Measurements from ENCODE around the gene PAXX. TPM values are rescaled to one million over a fixed set of nuclear protein-coding genes. Genes with fewer than 3 reads are reported as not detected.
A peak's percentile ranks its signal among the peaks of the same experiment; 100 is the strongest.

Gene PAXX
- total and polyA plus RNA-seq, 9 of the 15 experiments (the other 6 are each of a cell fraction or from before 2014, with no cell fraction given) = 1.2 to 175 (median 38.5) TPM

- H3K27me3 ChIP-seq (ENCODE audit: control insufficient read depth in 2 of 2, insufficient read depth in 2 of 2, low read length in 2 of 2) = no peaks in the 10 kb centered on the region
- intact Hi-C loops (cut with micrococcal nuclease) = no loop called here
- no peaks in the 10 kb centered on the region for H4K20me1 ChIP-seq (replicated peaks; ENCODE audit: control insufficient read depth, insufficient read depth, low read length)
- ATAC-seq = no peak
- no peak overlapping the region for H3K27ac ChIP-seq (ENCODE audit: extremely low read depth, low read depth, low read length)
- TF ChIP-seq TARDBP (IDR thresholded peaks at IDR 0.05) (no peak), NR4A1 (CRISPR knock-in tag; IDR thresholded peaks at IDR 0.05) (no peak), NR4A1 (tag; IDR thresholded peaks at IDR 0.05) (no peak)
- FAIRE-seq = no peak
- H3K36me3 ChIP-seq (ENCODE audit: control insufficient read depth, insufficient read depth, low read length) = no peaks in the 10 kb centered on the region
- no peak for DNase-seq (ENCODE audit: extremely low read depth in 1 of 4, low spot score in 3 of 4)
- no peaks in the 10 kb centered on the region for H3K9me3 ChIP-seq (replicated peaks; ENCODE audit: control insufficient read depth, insufficient read depth, low read depth, low read length)
- ChIA-PET POLR2A (interaction anchor here (0.6 to 1.5 kb wide), 2 partner anchors 11 to 159 kb away, joined by 3 to 4 read pairs; no protein-coding TSS in a partner anchor), CTCF (ENCODE audit: low intra/inter-chr PET ratio) (no interaction called here)
- WGBS (ENCODE audit: insufficient coverage, low coverage, missing lambda C conversion rate) = 77% methylated on average over 12 of the region's 24 CpGs
- no peak overlapping the region for H3K4me2 ChIP-seq (ENCODE audit: insufficient read depth, low read length)
- H3K79me2 ChIP-seq (ENCODE audit: control insufficient read depth, insufficient read depth, low read length) = no peaks in the 10 kb centered on the region
- no peak overlapping the region for H3K4me3 ChIP-seq
- H2AFZ ChIP-seq (ENCODE audit: low read depth, low read length) = no peak overlapping the region
- H3K9me1 ChIP-seq (ENCODE audit: control insufficient read depth, insufficient read depth, low read length) = no peaks in the 10 kb centered on the region
- no TSS peak for BruUV-seq (replicated peaks)
- peaks cover 0 to 76% of the 10 kb centered on the region in 2 experiments; a peak in 2 of 5 replicates for H3K4me1 ChIP-seq (replicated peaks in 1 of 2; ENCODE audit: control insufficient read depth in 2 of 2, insufficient read depth in 2 of 2, low read length in 2 of 2)
- in situ Hi-C loops (cut with MboI) = no loop called here
- H3K9ac ChIP-seq (ENCODE audit: insufficient read depth in 1 of 2, low read depth in 2 of 2, low read length in 2 of 2) = no peak overlapping the region
Observed at GRCh38 chr9:137011156-137011555, 18.9 kb downstream of the PAXX start.

- H3K79me2 ChIP-seq (ENCODE audit: control insufficient read depth, insufficient read depth, low read length) = no peaks in the 10 kb centered on the region
- POLR2A ChIA-PET = interaction anchor here (0.6 to 0.7 kb wide), 2 partner anchors 86 to 160 kb away, joined by 3 read pairs; no protein-coding TSS in a partner anchor
- intact Hi-C loops (cut with micrococcal nuclease) (no loop called here), in situ Hi-C loops (cut with MboI) (no loop called here)
- TF ChIP-seq TSC22D4 (tag; IDR thresholded peaks at IDR 0.05) (no peak), PBX2 (CRISPR knock-in tag; IDR thresholded peaks at IDR 0.05; ENCODE audit: low read depth) (no peak), PBX2 (tag; conservative IDR thresholded peaks at IDR 0.05; ENCODE audit: low read depth) (no peak), PURB (CRISPR knock-in tag; IDR thresholded peaks at IDR 0.05; ENCODE audit: low read depth) (no peak), TCF7L2 (IDR thresholded peaks at IDR 0.05; ENCODE audit: low read depth, low read length) (no peak), ZNF184 (CRISPR knock-in tag; IDR thresholded peaks at IDR 0.05) (no peak), RBM39 (optimal IDR thresholded peaks at IDR 0.05; ENCODE audit: low read depth, low read length) (no peak), MEF2A (IDR thresholded peaks at IDR 0.05; ENCODE audit: control insufficient read depth, low read depth, low read length) (no peak), ZFP36 (IDR thresholded peaks at IDR 0.05; ENCODE audit: low read depth, low read length, partially characterized antibody) (no peak), MCM2 (IDR thresholded peaks at IDR 0.05; ENCODE audit: low read depth) (no peak)
- WGBS (ENCODE audit: insufficient coverage, low coverage, missing lambda C conversion rate) = 81% methylated on average over 21 of the region's 39 CpGs
- H3K9ac ChIP-seq (ENCODE audit: insufficient read depth in 1 of 2, low read depth in 2 of 2, low read length in 2 of 2) = peak overlapping the region in 1 of 2 experiments; percentile 80; a peak in 2 of 4 replicates
- H3K27ac ChIP-seq (ENCODE audit: extremely low read depth, low read depth, low read length) = no peak overlapping the region
- H3K9me1 ChIP-seq (ENCODE audit: control insufficient read depth, insufficient read depth, low read length) = no peaks in the 10 kb centered on the region
- no peak overlapping the region for H3K4me2 ChIP-seq (ENCODE audit: insufficient read depth, low read length)
- no peaks in the 10 kb centered on the region for H4K20me1 ChIP-seq (replicated peaks; ENCODE audit: control insufficient read depth, insufficient read depth, low read length)
- no peak for ATAC-seq
- H3K36me3 ChIP-seq (ENCODE audit: control insufficient read depth, insufficient read depth, low read length) = no peaks in the 10 kb centered on the region
- H3K4me1 ChIP-seq (replicated peaks in 1 of 2; ENCODE audit: control insufficient read depth in 2 of 2, insufficient read depth in 2 of 2, low read length in 2 of 2) = peaks cover 0 to 70% of the 10 kb centered on the region in 2 experiments; a peak in 2 of 5 replicates
- no peak overlapping the region for H2AFZ ChIP-seq (ENCODE audit: low read depth, low read length)
- DNase-seq (ENCODE audit: extremely low read depth in 1 of 4, low spot score in 3 of 4) = no peak
- FAIRE-seq = no peak
- no peaks in the 10 kb centered on the region for H3K27me3 ChIP-seq (ENCODE audit: control insufficient read depth in 2 of 2, insufficient read depth in 2 of 2, low read length in 2 of 2)
- no peaks in the 10 kb centered on the region for H3K9me3 ChIP-seq (replicated peaks; ENCODE audit: control insufficient read depth, insufficient read depth, low read depth, low read length)
- CTCF ChIA-PET (ENCODE audit: low intra/inter-chr PET ratio) = no interaction called here
- BruUV-seq (replicated peaks) = no TSS peak
- no peak overlapping the region for H3K4me3 ChIP-seq
Observed at GRCh38 chr9:137011907-137012675, 19.9 kb downstream of the PAXX start.

Measured in K562 (cell line).